SK-N-SH treated with all-trans-retinoic acid at 6 μM for 48 hours (cell line): ENCODE results near the gene CELF4.

ENCODE experiments used
- ARNTL ChIP-seq: fragments of 450-650 bp; formaldehyde crosslinking; IDR thresholded peaks from 2 replicates; pipeline ENCODE4 v1.5.0; 2020; ENCODE audit warnings: low read depth, mild to moderate bottlenecking, moderate library complexity, borderline replicate concordance
- CSDC2 ChIP-seq: fragments of 250-450 bp; sonication (Bioruptor Pico); IDR thresholded peaks from 2 replicates; pipeline ENCODE4 v1.5.0; 2020; ENCODE audit warnings: mild to moderate bottlenecking, moderate library complexity
- CSRNP3 ChIP-seq: fragments of 250-450 bp; sonication (Bioruptor Pico); IDR thresholded peaks from 2 replicates; pipeline ENCODE4 v1.5.1; 2021; ENCODE audit warnings: mild to moderate bottlenecking, moderate library complexity
- GLIS3 ChIP-seq: fragments of 250-450 bp; sonication (Bioruptor Pico); IDR thresholded peaks from 2 replicates; pipeline ENCODE4 v1.5.0; 2020; ENCODE audit warnings: mild to moderate bottlenecking, moderate library complexity
- OSR1 ChIP-seq: fragments of 250-450 bp; sonication (Bioruptor Pico); IDR thresholded peaks from 2 replicates; pipeline ENCODE4 v1.8.0; 2022; ENCODE audit warnings: moderate library complexity, mild to moderate bottlenecking, inconsistent platforms
- PATZ1 ChIP-seq: fragments of 250-450 bp; sonication (Bioruptor Pico); IDR thresholded peaks from 2 replicates; pipeline ENCODE4 v1.8.0; 2020; ENCODE audit warnings: mild to moderate bottlenecking, moderate library complexity, borderline replicate concordance
- POU6F1 ChIP-seq: fragments of 250-450 bp; sonication (Bioruptor Pico); IDR thresholded peaks from 2 replicates; pipeline ENCODE4 v1.8.0; 2021; ENCODE audit warnings: low read depth, mild to moderate bottlenecking, moderate library complexity, borderline replicate concordance
- TSHZ2 ChIP-seq: fragments of 250-450 bp; sonication (Bioruptor Pico); IDR thresholded peaks from 2 replicates; pipeline ENCODE4 v1.5.0; 2020; ENCODE audit warnings: mild to moderate bottlenecking, moderate library complexity
- ZFP3 ChIP-seq: fragments of 250-450 bp; sonication (Bioruptor Pico); IDR thresholded peaks from 2 replicates; pipeline ENCODE4 v1.5.0; 2020; ENCODE audit warnings: mild to moderate bottlenecking, moderate library complexity
- ZFP30 ChIP-seq: fragments of 450-650 bp; formaldehyde crosslinking; IDR thresholded peaks from 2 replicates; pipeline ENCODE4 v1.5.0; 2022; ENCODE audit warnings: mild to moderate bottlenecking, moderate library complexity
- TF ChIP-seq, protein P1 (sequence below): fragments of 250-450 bp; sonication (Bioruptor Pico); IDR thresholded peaks from 2 replicates; pipeline ENCODE4 v1.5.1; 2020; ENCODE audit warnings: low read depth, mild to moderate bottlenecking, moderate library complexity

- TF ChIP-seq GLIS3 (CRISPR knock-in tag): no peak
- no peak for TF ChIP-seq ARNTL
- TF ChIP-seq ZFP30: no peak
- no peak for TF ChIP-seq CSRNP3
- no peak for TF ChIP-seq ZFP3 (CRISPR knock-in tag)
- no peak for TF ChIP-seq PATZ1 (CRISPR knock-in tag)
- no peak for TF ChIP-seq CSDC2
- no peak for TF ChIP-seq TSHZ2 (CRISPR knock-in tag)
- no peak for TF ChIP-seq OSR1 (CRISPR knock-in tag)
- TF ChIP-seq, protein P1, sequence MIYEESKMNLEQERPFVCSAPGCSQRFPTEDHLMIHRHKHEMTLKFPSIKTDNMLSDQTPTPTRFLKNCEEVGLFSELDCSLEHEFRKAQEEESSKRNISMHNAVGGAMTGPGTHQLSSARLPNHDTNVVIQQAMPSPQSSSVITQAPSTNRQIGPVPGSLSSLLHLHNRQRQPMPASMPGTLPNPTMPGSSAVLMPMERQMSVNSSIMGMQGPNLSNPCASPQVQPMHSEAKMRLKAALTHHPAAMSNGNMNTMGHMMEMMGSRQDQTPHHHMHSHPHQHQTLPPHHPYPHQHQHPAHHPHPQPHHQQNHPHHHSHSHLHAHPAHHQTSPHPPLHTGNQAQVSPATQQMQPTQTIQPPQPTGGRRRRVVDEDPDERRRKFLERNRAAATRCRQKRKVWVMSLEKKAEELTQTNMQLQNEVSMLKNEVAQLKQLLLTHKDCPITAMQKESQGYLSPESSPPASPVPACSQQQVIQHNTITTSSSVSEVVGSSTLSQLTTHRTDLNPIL (CRISPR knock-in tag): no peak
- TF ChIP-seq POU6F1 (CRISPR knock-in tag): no peak
Observed at GRCh38 chr18:37544217-37544616, 21.4 kb downstream of the CELF4 start.
